Tibial nerve (tissue), 4 donors: ENCODE results near the gene ING2.
"Not testable (repeated sequence)": the region's sequence is repeated elsewhere in the genome, so short reads cannot be mapped to it uniquely, and the experiment has no call there.

Source experiments
- EP300 ChIP-seq, 2 donors: sonication (generic); formaldehyde crosslinking; IDR thresholded peaks; one replicate each; pipeline ENCODE4 v1.6.1; 2017; ENCODE audit warnings: antibody characterized with exemption in 2 of 2, mild to moderate bottlenecking in 1 of 2
- POLR2A ChIP-seq, 2 donors: fragments of 450-650 bp; IDR thresholded peaks; one replicate each; pipeline ENCODE4 v1.6.1; 2017; ENCODE audit warnings: antibody characterized with exemption in 2 of 2, mild to moderate bottlenecking in 2 of 2, moderate library complexity in 2 of 2
- TF ChIP-seq, protein P1 (sequence below), 5 experiments: fragments of 200-600 bp in 3 of 5; fragments of 450-650 bp in 2 of 5; sonication (generic) in 3 of 5; IDR thresholded peaks; one replicate each; pipeline ENCODE4 v1.5.1; 2016 to 2019; ENCODE audit warnings: antibody characterized with exemption in 5 of 5, mild to moderate bottlenecking in 3 of 5, moderate library complexity in 2 of 5

- not testable (repeated sequence) for TF ChIP-seq POLR2A, EP300 (IDR thresholded peaks at IDR 0.05)
- TF ChIP-seq, protein P1, sequence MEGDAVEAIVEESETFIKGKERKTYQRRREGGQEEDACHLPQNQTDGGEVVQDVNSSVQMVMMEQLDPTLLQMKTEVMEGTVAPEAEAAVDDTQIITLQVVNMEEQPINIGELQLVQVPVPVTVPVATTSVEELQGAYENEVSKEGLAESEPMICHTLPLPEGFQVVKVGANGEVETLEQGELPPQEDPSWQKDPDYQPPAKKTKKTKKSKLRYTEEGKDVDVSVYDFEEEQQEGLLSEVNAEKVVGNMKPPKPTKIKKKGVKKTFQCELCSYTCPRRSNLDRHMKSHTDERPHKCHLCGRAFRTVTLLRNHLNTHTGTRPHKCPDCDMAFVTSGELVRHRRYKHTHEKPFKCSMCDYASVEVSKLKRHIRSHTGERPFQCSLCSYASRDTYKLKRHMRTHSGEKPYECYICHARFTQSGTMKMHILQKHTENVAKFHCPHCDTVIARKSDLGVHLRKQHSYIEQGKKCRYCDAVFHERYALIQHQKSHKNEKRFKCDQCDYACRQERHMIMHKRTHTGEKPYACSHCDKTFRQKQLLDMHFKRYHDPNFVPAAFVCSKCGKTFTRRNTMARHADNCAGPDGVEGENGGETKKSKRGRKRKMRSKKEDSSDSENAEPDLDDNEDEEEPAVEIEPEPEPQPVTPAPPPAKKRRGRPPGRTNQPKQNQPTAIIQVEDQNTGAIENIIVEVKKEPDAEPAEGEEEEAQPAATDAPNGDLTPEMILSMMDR (IDR thresholded peaks at IDR 0.05) = not testable (repeated sequence)
Observed at GRCh38 chr4:183463903-183464619, 40.8 kb upstream of the ING2 start.
